Vagina (tissue), 2 donors: ENCODE results near the gene ANKRD16.

ENCODE experiments used
- POLR2AphosphoS5 ChIP-seq, 2 donors: sonication (generic); formaldehyde crosslinking; IDR thresholded peaks; one replicate each; pipeline ENCODE4 v1.9.0; 2017; ENCODE audit warnings: antibody characterized with exemption in 2 of 2, mild to moderate bottlenecking in 2 of 2, low read depth in 1 of 2; ENCODE audit not compliant: insufficient read depth in 1 of 2
- TF ChIP-seq, protein P1 (sequence below), 3 experiments: fragments of 450-650 bp in 2 of 3; fragments of 200-600 bp in 1 of 3; sonication (generic) in 1 of 3; IDR thresholded peaks; one replicate each; pipeline ENCODE4 v1.5.1; 2017 to 2019; ENCODE audit warnings: antibody characterized with exemption in 3 of 3, mild to moderate bottlenecking in 2 of 3, moderate library complexity in 2 of 3

DNA sequence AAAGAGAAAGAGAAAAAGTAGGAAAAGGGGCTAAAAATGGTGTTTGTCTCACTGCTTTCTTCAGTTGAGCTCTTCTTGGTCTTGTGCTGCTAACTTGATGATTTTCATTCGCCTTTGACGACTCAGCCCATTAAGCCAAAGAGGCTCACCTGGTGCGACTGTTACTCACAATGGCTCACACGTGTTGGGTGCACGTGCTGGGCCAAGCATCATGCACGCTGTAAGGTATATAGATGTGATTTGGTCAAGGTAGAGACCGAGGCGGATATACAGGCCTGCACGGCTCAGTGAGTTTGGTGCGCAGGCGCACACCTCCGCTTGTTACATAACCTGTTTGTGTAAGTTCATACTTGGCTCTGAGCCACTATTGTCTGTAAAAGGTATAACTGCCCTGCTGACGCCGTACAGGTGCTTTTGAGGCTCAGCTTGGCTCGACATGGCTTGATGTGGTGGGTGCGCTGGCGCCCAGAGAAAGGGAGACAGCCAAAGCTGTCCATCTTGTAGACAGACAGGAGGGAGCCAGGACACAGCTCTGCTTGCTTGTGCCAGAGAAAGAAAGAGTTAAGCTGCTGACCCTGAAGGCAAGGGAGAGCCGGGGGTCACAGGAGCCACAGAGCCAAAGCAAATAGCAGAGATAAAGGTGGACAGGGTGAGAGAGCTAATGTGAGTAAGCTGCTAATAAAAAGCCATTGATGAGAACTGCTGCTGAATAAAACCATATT lies 33.6 kb downstream of the ANKRD16 start:
- TF ChIP-seq POLR2AphosphoS5 (IDR thresholded peaks at IDR 0.05; ENCODE audit: insufficient read depth in 1 of 2, low read depth in 1 of 2) = no peak
- TF ChIP-seq, protein P1, sequence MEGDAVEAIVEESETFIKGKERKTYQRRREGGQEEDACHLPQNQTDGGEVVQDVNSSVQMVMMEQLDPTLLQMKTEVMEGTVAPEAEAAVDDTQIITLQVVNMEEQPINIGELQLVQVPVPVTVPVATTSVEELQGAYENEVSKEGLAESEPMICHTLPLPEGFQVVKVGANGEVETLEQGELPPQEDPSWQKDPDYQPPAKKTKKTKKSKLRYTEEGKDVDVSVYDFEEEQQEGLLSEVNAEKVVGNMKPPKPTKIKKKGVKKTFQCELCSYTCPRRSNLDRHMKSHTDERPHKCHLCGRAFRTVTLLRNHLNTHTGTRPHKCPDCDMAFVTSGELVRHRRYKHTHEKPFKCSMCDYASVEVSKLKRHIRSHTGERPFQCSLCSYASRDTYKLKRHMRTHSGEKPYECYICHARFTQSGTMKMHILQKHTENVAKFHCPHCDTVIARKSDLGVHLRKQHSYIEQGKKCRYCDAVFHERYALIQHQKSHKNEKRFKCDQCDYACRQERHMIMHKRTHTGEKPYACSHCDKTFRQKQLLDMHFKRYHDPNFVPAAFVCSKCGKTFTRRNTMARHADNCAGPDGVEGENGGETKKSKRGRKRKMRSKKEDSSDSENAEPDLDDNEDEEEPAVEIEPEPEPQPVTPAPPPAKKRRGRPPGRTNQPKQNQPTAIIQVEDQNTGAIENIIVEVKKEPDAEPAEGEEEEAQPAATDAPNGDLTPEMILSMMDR (IDR thresholded peaks at IDR 0.05) = no peak
